ENCODE data around the gene MALL.

Gene MALL

GRCh38 chr2:110116033-110116710 lies 550 bp upstream of the MALL start:
- TF ChIP-seq SIN3A (IDR thresholded peaks at IDR 0.05; ENCODE audit: borderline replicate concordance, insufficient read depth, low read length) (no peak), FOXP2 (optimal IDR thresholded peaks at IDR 0.05; ENCODE audit: borderline replicate concordance, extremely low read depth, extremely low read length, insufficient read depth) (no peak), REST (IDR thresholded peaks at IDR 0.05; ENCODE audit: insufficient read depth in 1 of 2, low read depth in 2 of 2, low read length in 2 of 2) (no peak), TAF1 (IDR thresholded peaks at IDR 0.05; ENCODE audit: borderline replicate concordance, insufficient read depth, low read length) (no peak), POLR2AphosphoS5 (IDR thresholded peaks at IDR 0.05; ENCODE audit: low read depth, low read length) (no peak)

GRCh38 chr2:110114831-110115255 lies 779 bp downstream of the MALL start:
- TF ChIP-seq REST (IDR thresholded peaks at IDR 0.05; ENCODE audit: insufficient read depth in 1 of 2, low read depth in 2 of 2, low read length in 2 of 2) (no peak), POLR2AphosphoS5 (IDR thresholded peaks at IDR 0.05; ENCODE audit: low read depth, low read length) (no peak), FOXP2 (optimal IDR thresholded peaks at IDR 0.05; ENCODE audit: borderline replicate concordance, extremely low read depth, extremely low read length, insufficient read depth) (no peak), SIN3A (IDR thresholded peaks at IDR 0.05; ENCODE audit: borderline replicate concordance, insufficient read depth, low read length) (no peak), TAF1 (IDR thresholded peaks at IDR 0.05; ENCODE audit: borderline replicate concordance, insufficient read depth, low read length) (no peak)

- no peak for TF ChIP-seq TAF1 (IDR thresholded peaks at IDR 0.05; ENCODE audit: borderline replicate concordance, insufficient read depth, low read length)
- TF ChIP-seq SIN3A (IDR thresholded peaks at IDR 0.05; ENCODE audit: borderline replicate concordance, insufficient read depth, low read length) = no peak
- no peak for TF ChIP-seq POLR2AphosphoS5 (IDR thresholded peaks at IDR 0.05; ENCODE audit: low read depth, low read length)
- TF ChIP-seq FOXP2 (optimal IDR thresholded peaks at IDR 0.05; ENCODE audit: borderline replicate concordance, extremely low read depth, extremely low read length, insufficient read depth) = no peak
Observed at GRCh38 chr2:110113961-110114591, 1.5 kb downstream of the MALL start.

- TF ChIP-seq TAF1 (IDR thresholded peaks at IDR 0.05; ENCODE audit: borderline replicate concordance, insufficient read depth, low read length) (no peak), FOXP2 (optimal IDR thresholded peaks at IDR 0.05; ENCODE audit: borderline replicate concordance, extremely low read depth, extremely low read length, insufficient read depth) (no peak), REST (IDR thresholded peaks at IDR 0.05; ENCODE audit: insufficient read depth in 1 of 2, low read depth in 2 of 2, low read length in 2 of 2) (no peak), POLR2AphosphoS5 (IDR thresholded peaks at IDR 0.05; ENCODE audit: low read depth, low read length) (no peak), SIN3A (IDR thresholded peaks at IDR 0.05; ENCODE audit: borderline replicate concordance, insufficient read depth, low read length) (no peak)
Observed at GRCh38 chr2:110107092-110108079, 8.2 kb downstream of the MALL start.

GRCh38 chr2:110106642-110107041 lies 9.0 kb downstream of the MALL start:
- TF ChIP-seq POLR2AphosphoS5 (IDR thresholded peaks at IDR 0.05; ENCODE audit: low read depth, low read length) (no peak), FOXP2 (optimal IDR thresholded peaks at IDR 0.05; ENCODE audit: borderline replicate concordance, extremely low read depth, extremely low read length, insufficient read depth) (no peak), SIN3A (IDR thresholded peaks at IDR 0.05; ENCODE audit: borderline replicate concordance, insufficient read depth, low read length) (no peak), TAF1 (IDR thresholded peaks at IDR 0.05; ENCODE audit: borderline replicate concordance, insufficient read depth, low read length) (no peak), REST (IDR thresholded peaks at IDR 0.05; ENCODE audit: insufficient read depth in 1 of 2, low read depth in 2 of 2, low read length in 2 of 2) (no peak)
